OCI-LY1 (cell line): ENCODE measurements around the gene BCCIP.

Source experiments
- H2AFZ ChIP-seq: fragments of 200-600 bp; sonication (generic), shearing (Covaris generic); 2 replicates; pipeline ENCODE4 v1.6.0; 2014; ENCODE audit warnings: antibody characterized with exemption, mild to moderate bottlenecking, low read length
- H3F3A ChIP-seq: fragments of 200-600 bp; sonication (generic), shearing (Covaris generic); 2 replicates; pipeline ENCODE4 v1.6.0; 2014; ENCODE audit warnings: mild to moderate bottlenecking, antibody characterized with exemption, low read length, moderate library complexity; ENCODE audit not compliant: insufficient read depth
- H3K27ac ChIP-seq: fragments of 200-600 bp; sonication (generic); 2 replicates; pipeline ENCODE4 v1.5.1; 2014; ENCODE audit warnings: low read length, mixed run types, mild to moderate bottlenecking, low read depth; ENCODE audit not compliant: poor library complexity, severe bottlenecking
- H3K27me3 ChIP-seq: fragments of 200-600 bp; sonication (generic); 2 replicates; pipeline ENCODE4 v1.6.0; 2014; ENCODE audit warnings: antibody characterized with exemption, mild to moderate bottlenecking, low read length, moderate library complexity; ENCODE audit not compliant: insufficient read depth
- H3K36me3 ChIP-seq: fragments of 200-600 bp; sonication (generic); 2 replicates; pipeline ENCODE4 v1.6.1; 2014; ENCODE audit warnings: mild to moderate bottlenecking, antibody characterized with exemption, low read length, moderate library complexity, mixed read lengths; ENCODE audit not compliant: insufficient read depth
- H3K4me1 ChIP-seq: fragments of 200-600 bp; sonication (generic); 2 replicates; pipeline ENCODE4 v1.5.1; 2014; ENCODE audit warnings: mild to moderate bottlenecking, low read length, moderate library complexity; ENCODE audit not compliant: insufficient read depth, severe bottlenecking
- H3K4me2 ChIP-seq: fragments of 200-600 bp; sonication (generic), shearing (Covaris generic); 2 replicates; pipeline ENCODE4 v1.6.1; 2014; ENCODE audit warnings: low read length
- H3K4me3 ChIP-seq: fragments of 200-600 bp; sonication (generic); 2 replicates; pipeline ENCODE4 v1.5.1; 2014; ENCODE audit warnings: low read length, low read depth, mild to moderate bottlenecking, mixed read lengths; ENCODE audit not compliant: poor library complexity, severe bottlenecking
- H3K79me2 ChIP-seq: fragments of 200-600 bp; shearing (Covaris generic); 2 replicates; pipeline ENCODE4 v1.6.1; 2016; ENCODE audit warnings: mixed run types, low read length, mixed read lengths; ENCODE audit not compliant: insufficient read depth
- H3K9ac ChIP-seq: fragments of 200-600 bp; sonication (generic), shearing (Covaris generic); 2 replicates; pipeline ENCODE4 v1.6.1; 2014; ENCODE audit warnings: mild to moderate bottlenecking, low read length, mixed read lengths
- H3K9me2 ChIP-seq: fragments of 200-600 bp; sonication (generic), shearing (Covaris generic); 2 replicates; pipeline ENCODE4 v1.6.1; 2014; ENCODE audit warnings: low read depth, mild to moderate bottlenecking, low read length, mixed read lengths
- H3K9me3 ChIP-seq: fragments of 200-600 bp; shearing (Covaris generic); 2 replicates; pipeline ENCODE4 v1.6.1; 2014; ENCODE audit warnings: low read length, mixed read lengths
- H4K20me1 ChIP-seq: fragments of 200-600 bp; sonication (generic), shearing (Covaris generic); 2 replicates; pipeline ENCODE4 v1.6.0; 2016; ENCODE audit warnings: mild to moderate bottlenecking, low read length; ENCODE audit not compliant: insufficient read depth
- EZH2 ChIP-seq: fragments of 200-600 bp; sonication (generic), shearing (Covaris generic); IDR thresholded peaks from 2 replicates; pipeline ENCODE4 v1.8.0; 2017; ENCODE audit warnings: borderline replicate concordance, mixed run types, mild to moderate bottlenecking, antibody characterized with exemption, low read length, moderate library complexity, mixed read lengths
- TF ChIP-seq, protein P1 (sequence below): fragments of 200-600 bp; sonication (generic), shearing (Covaris generic); IDR thresholded peaks from 2 replicates; pipeline ENCODE4 v1.5.1; 2017; ENCODE audit warnings: mild to moderate bottlenecking, antibody characterized with exemption, low read length, moderate library complexity, mixed read lengths

The BCCIP gene

DNA sequence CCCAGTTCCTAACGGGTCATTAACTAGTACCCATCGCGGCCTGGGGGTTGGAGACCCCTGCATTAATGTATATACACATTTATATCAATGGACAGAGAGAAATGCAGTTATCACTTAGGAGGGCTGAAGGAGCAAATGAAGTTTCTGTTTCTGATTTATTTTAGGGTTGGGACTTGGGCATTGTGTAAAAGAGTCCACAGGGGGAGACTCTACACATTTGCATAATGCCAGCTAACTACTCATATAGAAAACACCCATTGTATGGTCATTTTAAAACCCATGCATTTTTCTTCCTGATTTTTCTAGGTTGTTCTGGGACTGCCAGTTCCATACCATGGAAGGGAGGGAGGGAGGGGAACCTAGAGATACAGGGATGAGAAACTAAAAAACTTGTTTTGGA is 23.5 kb downstream of the BCCIP start:
- Histone ChIP-seq H4K20me1 (no peaks in the 10 kb centered on the region), H2AFZ (no peak overlapping the region), H3K27me3 (no peaks in the 10 kb centered on the region), H3K4me1 (no peaks in the 10 kb centered on the region), H3K4me2 (no peak overlapping the region), H3K79me2 (no peaks in the 10 kb centered on the region), H3K36me3 (peaks cover 7% of the 10 kb centered on the region), H3K9me2 (no peaks in the 10 kb centered on the region), H3F3A (no peaks in the 10 kb centered on the region), H3K27ac (no peak overlapping the region), H3K9me3 (no peaks in the 10 kb centered on the region), H3K9ac (no peak overlapping the region), H3K4me3 (no peak overlapping the region)
- TF ChIP-seq EZH2 = no peak
- TF ChIP-seq, protein P1, sequence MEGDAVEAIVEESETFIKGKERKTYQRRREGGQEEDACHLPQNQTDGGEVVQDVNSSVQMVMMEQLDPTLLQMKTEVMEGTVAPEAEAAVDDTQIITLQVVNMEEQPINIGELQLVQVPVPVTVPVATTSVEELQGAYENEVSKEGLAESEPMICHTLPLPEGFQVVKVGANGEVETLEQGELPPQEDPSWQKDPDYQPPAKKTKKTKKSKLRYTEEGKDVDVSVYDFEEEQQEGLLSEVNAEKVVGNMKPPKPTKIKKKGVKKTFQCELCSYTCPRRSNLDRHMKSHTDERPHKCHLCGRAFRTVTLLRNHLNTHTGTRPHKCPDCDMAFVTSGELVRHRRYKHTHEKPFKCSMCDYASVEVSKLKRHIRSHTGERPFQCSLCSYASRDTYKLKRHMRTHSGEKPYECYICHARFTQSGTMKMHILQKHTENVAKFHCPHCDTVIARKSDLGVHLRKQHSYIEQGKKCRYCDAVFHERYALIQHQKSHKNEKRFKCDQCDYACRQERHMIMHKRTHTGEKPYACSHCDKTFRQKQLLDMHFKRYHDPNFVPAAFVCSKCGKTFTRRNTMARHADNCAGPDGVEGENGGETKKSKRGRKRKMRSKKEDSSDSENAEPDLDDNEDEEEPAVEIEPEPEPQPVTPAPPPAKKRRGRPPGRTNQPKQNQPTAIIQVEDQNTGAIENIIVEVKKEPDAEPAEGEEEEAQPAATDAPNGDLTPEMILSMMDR = no peak

- Histone ChIP-seq H4K20me1 (no peaks in the 10 kb centered on the region), H3K27ac (no peak overlapping the region), H3K36me3 (no peaks in the 10 kb centered on the region), H3K79me2 (no peaks in the 10 kb centered on the region), H3K4me1 (no peaks in the 10 kb centered on the region), H3K9me2 (no peaks in the 10 kb centered on the region), H3K4me2 (no peak overlapping the region), H3F3A (no peaks in the 10 kb centered on the region), H2AFZ (no peak overlapping the region), H3K9ac (no peak overlapping the region), H3K4me3 (no peak overlapping the region), H3K9me3 (no peaks in the 10 kb centered on the region), H3K27me3 (no peaks in the 10 kb centered on the region)
- TF ChIP-seq, protein P1 = no peak
- TF ChIP-seq EZH2 = no peak
These were observed 25.0 kb downstream of the BCCIP start for GRCh38 chr10:125848371-125848770.

GRCh38 chr10:125848857-125849256 is 25.5 kb downstream of the BCCIP start:
- Histone ChIP-seq H3K9me3 (no peaks in the 10 kb centered on the region), H3K9ac (no peak overlapping the region), H4K20me1 (no peaks in the 10 kb centered on the region), H3K4me1 (no peaks in the 10 kb centered on the region), H3K36me3 (no peaks in the 10 kb centered on the region), H3K4me2 (no peak overlapping the region), H3K4me3 (no peak overlapping the region), H3F3A (no peaks in the 10 kb centered on the region), H3K27ac (no peak overlapping the region), H3K9me2 (no peaks in the 10 kb centered on the region), H2AFZ (no peak overlapping the region), H3K27me3 (no peaks in the 10 kb centered on the region), H3K79me2 (no peaks in the 10 kb centered on the region)
- TF ChIP-seq EZH2 = no peak
- TF ChIP-seq, protein P1 = no peak
